Endometrial microvascular endothelial cells (primary cell): ENCODE data around the gene NCKAP5. TPM values are rescaled to one million over a fixed set of nuclear protein-coding genes. Genes with fewer than 3 reads are reported as not detected.

Experiments
- in situ Hi-C: cut with HindIII; loops from 2 replicates; pipeline ENCODE4 v1.10.0; 2017; ENCODE audit warnings: low sequenced_read_pairs, low pct_unique_long_range_greater_than_20kb; ENCODE audit errors: inconsistent ontology term
- total RNA-seq: library from RNA; depleted of rRNA; stranded (reverse); fragments of >200 nt; gene quantifications from one replicate; pipeline ENCODE4 v1.2.3, GENCODE V29; 2015; ENCODE audit errors: inconsistent ontology term

Gene NCKAP5
- total RNA-seq, 1 donor from 2014 or later: 0.84 TPM

DNA sequence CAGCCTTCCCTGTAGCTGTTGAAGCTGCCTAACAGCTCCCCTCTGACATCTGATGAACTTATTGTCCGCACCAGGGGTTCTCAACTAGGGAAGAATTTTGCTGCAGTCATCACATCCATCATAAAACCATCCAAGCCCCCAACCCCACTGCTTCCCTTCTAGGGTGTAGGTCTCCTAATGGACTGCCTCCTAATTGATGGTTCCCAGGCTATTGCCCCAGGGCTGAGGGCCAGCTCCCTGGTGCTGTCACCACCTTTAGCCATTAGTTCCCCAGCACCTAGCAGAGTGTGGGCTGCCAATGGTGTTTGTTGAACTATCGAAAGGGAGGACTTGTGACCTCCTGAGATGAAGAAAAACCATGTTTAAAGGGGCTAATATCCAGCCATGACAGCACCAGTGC lies 125.9 kb downstream of the NCKAP5 start:
- in situ Hi-C loops: no loop called here

DNA sequence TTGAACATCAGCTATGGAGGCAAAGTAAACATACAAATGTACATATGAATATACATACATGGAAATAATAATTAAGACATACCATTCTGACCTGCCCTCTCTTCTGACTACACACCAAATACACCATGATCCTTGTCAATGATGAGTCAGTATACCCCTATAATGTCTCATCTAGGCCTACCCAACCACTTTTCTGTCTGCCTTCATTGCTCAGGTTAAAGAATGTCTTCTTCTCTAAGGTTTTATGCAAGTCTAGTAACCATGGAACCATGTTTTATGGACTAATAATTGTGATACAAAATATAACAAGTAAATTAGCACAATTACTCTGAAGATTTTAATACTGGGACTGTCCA lies 128.7 kb downstream of the NCKAP5 start:
- in situ Hi-C loops: no loop called here

DNA sequence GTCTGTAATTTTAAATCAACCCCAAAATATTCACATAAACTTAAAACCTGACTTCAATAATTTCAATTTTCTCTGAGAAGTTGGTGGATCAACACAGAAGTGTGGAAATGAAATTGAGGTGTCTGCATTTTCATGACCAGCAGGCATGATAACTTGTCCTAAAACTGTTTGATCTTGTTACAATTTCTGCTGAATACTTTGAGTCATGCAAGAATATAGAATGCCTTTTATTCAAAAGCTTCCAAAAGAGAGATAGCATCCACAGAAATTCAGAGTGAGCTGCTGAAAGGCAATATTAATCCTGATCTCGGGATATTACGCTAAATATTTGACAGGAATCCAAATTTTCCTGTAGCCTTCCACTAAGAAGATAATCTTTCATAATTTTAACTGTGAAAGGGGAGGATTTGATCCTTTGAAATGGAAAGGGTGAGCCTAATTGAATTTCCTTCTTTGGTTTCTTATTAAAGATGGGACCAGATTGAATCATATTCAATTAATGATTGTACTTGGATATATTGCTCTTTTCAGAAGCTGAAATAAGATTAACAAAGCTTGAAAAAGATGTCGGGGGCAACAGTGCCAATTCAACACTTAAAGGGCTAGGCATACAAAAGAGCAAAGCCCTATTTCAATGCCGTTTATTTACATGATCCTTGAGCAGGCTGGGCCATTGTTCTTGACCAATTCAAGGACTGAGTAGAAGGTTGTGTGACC lies 129.3 kb downstream of the NCKAP5 start:
- in situ Hi-C loops: no loop called here

DNA sequence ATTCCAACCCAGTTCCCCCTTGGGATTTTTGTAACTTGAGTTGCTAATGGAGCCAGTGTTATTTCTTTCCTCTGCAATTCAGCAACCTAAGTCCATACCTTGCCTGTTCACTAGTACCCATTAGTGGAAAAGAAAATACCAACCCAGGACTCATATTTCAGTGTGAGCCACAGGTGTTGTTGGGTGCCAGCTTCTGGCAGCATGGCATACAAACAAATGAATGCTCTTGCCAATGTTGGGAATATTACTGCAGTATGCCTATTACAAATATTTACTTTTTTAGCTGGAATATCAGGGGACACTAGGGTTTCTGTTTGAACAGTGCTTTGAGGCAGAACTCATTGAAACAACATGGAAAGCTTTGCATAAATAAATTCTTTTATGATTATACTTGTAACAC lies 130.2 kb downstream of the NCKAP5 start:
- in situ Hi-C loops: no loop called here

DNA sequence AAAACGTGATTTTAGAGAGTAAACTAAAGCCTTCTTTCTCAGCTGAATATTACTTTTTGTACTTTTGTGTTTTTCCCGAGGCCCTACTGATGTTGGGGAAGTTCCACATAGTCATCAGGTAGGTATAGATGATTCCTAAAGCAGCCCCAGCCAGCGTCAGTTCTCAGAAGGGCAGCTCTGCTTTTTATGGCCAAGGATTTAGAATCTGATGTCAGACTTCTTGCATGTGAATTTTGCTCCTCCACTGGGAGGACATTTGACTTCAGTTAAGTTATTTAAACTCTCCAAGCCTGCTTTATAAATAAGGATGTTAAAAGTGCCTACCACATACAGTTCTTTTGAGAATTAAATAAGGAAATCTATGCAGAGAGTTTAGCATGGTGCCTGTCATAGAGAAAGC lies 130.8 kb downstream of the NCKAP5 start:
- in situ Hi-C loops: no loop called here

DNA sequence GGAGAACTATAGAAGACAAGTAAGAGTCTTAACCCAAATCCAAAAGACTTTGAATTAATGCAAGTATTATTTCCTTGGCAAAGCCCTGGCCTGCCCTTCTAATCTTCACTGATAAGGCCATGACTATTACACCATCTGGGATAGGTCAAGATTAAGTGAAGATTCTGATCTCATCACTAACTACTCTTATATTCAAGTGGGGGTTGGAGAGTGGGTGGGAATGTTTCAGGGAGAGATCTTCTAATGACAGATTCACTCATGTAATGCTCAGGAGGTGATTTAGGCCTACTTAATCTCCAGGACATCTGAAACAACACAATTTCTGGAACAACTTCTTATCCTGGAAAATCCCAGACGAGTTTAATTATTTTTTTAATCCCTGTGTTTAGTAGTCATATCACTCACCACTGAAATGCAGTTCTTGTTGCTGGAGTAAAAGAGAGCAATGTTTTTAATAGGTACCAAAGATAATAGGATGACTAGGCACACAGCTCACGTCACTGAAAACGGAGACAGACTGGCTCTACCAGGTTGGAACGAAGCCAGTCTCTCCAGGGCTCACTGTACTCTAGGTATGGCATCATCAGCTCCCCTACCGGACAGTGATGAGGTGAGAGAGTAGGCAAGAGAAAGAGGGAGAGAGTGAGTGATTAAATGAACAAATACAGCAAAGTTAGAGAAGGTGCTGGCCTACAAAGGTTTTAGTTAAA lies 133.1 kb downstream of the NCKAP5 start:
- in situ Hi-C loops: no loop called here

DNA sequence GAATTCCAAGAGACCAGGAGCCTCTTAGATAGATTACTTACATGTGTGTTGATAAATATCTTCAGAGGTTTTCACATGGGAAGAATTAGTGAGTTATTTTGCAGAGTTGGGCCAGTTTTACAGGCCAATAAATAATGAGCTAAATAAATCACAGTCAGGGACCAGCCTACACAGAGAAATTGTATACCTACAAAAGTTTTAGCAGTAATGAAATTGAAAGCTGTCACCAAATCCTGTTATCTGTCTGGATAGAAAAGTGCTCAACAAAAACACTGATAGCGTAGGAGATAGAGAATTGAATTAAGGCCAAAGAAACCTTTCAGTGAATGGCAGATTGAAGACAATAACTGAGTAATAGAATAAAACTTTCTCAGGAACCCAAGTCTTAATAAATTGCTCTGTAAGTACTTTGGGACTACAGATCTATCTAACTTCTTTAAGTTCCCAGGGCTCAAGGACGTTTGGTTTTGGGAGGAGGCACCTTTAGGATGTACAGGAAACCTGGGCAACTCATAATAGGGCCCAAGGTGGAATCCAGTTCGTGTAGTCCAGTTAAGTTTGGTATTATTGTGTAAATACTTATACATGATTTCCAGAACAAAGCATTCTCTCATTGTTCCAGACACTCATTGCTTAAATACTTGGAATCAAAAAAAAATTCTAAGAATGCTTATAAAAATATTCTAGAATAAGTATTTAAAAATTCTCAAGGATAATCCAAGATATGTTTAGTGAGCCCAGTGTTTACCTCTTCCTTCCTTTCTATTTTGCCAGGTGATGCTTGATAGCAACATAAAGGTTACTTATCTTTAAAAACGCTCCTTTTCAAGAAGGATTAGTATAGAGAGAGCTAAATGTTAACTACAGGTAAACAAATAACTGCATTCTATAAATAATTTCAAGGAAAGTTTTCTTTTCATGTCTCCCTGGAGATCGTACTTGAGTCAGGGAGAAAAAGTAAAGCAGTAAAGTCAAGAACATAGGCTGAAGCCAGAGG lies 134.5 kb downstream of the NCKAP5 start:
- in situ Hi-C loops: no loop called here

DNA sequence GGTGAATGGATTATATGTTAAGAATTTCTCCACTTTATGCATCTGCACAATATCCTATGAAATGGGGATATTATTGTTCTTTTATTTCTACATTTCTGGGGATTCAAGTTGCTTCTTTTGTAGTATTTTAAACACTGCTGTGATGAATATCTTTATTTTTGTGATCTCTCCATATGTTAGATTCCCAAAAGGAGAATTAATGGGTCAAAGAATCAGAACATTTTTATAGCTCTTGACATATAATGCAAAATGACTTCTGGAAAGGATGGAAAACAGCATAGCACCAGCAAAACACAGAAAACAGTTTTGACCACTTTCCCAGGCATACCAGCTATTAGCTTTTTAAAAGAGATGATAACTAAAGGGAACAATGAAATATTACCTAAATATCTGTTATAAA lies 135.5 kb downstream of the NCKAP5 start:
- in situ Hi-C loops: no loop called here

DNA sequence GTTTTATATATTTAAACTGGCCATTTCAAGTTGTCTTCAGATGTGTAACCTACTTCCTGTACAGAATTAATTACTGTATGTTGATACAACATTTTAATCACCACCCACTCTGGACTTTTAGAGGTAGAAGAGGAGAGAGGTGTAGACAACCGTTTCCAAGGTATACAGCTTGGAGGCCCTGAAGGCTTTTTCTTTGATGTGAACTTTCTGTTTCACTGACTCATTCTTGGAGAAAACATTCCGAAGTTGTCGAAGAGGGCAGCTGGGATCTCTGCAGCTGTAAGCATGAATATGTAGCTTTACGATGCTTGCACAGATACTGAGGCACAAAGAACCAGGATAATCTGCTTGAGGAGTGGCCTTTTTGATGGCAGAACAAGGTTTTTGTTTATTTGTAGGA lies 137.0 kb downstream of the NCKAP5 start:
- in situ Hi-C loops: no loop called here

DNA sequence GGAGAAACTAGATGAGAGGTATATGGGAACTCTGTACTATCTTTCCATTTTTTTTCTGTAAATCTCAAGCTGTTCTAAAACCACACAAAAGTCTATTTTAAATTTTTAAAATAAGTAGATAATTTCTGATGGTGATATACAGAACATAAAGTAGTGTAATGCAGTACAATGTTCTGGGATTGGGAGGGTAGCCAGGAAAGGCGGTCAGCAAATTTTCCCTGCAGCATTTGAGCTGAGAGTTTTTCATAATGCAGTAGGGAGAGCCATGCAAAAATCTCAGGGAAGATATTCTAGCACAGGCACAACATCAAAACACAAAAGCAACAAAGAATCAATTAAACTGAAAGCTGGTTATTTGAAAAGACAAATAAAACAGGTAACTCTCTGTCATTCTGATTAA lies 141.5 kb downstream of the NCKAP5 start:
- in situ Hi-C loops: no loop called here

DNA sequence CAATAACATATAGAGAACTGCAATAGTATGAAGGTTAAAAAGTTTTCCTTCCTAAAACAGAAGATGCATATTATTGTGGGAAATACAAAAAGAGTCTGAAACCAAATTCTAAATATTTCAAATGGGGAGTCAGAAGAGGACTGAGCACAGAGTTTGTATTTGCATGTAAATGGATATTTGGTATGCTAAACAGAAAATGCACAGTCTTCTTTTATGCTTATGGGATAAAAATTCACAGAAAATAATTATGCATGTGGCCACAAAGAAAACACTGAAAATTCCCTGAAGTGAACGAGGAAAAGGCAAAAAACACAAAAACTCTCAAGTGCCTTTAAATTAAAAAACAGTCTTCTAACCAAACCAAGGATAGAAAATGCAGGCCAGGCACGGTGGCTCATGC lies 142.7 kb downstream of the NCKAP5 start:
- in situ Hi-C loops: no loop called here

DNA sequence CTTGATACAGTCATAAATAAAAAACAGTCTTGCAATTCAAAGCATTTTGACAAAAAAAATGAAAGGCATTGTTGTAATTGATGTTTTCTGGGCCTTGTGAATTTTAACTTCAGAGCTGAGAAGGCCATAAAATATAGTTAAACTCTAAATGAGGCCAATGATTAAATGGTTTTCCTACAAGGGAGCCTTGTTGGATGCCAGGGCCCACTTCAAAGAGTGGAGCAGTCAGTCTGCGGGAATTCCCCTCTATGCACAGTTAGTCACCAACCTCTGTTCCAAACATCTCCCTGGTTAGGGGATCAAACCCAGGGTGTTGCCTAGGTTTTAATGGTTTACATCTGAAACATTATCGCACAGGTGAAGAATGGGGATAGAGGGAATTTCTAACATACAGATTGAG lies 143.4 kb downstream of the NCKAP5 start:
- in situ Hi-C loops: no loop called here

DNA sequence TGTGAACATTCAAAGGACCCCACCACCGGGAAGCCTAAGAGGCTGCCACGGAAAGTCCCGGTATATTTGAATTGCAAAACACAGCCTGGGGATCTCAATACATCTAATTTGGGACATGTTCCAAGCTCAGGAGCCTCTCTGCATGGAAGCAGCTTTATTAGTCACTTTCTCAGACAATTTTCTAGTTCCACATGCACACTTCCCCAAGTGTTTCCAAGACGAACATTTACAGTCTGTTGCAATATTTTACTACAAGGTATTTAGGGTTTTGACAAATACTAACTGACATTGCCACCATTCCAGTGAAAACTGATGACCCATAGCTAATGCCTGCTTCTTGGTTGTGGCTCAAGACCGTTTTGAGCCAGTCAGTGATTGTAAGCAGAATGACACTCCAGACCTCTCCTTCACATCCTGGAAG lies 145.3 kb downstream of the NCKAP5 start:
- in situ Hi-C loops: no loop called here

DNA sequence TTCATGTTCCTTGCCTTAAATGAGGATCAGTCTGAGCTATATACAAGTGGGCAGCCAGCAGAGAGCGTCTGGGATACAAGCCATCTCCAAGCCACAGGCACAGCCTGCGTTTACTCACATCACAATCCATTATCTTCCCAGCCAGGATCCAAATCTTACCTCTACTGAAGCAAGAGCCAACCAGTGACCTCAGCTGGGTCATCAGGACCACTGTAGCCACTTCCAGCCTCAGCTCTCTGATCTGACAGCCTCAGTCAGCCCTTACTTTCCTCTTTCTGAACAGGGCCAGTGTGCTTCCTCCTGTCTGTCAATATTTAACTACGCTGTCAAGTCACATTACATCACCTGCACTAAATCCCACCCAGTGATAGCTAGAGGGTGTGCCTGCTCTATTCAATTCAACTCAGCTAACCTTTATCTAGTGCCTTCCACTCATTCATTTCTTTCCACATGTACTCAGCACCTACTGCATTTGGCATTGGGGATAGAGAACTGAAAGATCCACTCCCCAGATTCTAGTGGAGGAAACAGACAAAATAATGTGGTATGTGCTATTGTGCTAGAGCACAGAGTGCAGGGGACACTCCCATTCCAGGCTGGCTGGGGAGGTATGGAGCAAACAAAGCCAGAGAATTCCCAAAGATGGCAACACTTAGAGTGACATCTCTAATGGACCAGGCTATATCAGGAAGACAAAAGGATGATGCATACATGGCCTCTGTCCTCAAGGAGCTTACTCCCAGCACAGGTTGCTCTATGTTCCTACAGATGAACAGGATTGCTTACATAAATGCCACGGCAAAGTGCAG lies 146.5 kb downstream of the NCKAP5 start:
- in situ Hi-C loops: no loop called here

DNA sequence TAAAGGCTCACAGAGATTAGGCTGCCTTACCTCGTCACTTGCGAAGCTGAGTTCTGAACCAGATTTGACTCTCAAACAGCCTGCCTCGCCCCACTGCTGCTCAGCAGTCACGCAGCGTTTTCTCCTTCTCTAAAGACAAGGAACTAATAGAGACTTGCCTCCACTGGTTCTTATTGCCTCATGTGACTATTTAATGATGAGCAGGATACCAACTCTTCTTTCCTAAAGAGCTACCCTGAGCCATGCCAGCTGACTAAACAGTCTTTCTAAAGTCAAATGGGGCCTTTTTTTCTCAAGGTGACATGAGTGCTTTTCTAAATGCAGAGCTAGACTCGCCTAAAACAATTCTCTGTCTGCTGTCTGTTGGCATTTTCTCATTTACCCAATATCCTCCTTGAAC lies 147.5 kb downstream of the NCKAP5 start:
- in situ Hi-C loops: no loop called here

DNA sequence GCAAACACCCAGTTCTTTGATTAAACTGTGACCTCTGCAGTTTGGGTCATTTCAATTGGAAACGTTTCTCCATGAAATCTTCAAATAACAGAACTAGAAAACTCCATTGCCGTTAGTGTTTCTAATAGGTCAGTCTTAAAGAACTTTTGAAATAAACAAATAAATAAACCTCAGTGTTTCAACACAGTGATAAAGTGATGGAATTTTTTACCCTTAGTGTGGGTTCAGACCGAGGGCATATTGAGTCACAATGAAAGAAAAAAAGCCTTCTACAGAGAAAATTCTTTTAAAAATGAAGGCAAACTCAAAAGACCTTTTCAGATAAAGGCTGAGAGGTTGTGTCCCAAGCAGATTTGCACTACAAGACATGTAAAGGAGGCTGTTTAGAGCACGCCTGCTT lies 149.6 kb downstream of the NCKAP5 start:
- in situ Hi-C loops: no loop called here

DNA sequence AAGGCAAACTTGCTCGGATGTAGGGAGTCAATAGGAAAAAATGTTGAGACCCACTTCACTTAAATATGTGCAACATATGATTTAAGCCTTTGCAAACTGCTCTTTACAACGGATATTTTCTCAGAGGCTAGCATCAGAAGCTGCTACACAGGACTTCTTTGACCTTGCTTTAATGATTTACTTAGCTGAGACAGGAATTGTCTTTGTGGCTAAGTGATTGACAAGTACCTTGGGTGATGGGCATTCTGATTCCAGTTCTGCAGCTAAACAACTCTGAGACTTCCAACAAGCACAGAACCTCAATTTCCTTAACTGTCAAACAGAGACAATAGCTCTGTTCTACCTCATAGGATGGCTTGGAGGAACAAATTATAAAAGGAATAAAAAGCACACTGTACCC lies 150.2 kb downstream of the NCKAP5 start:
- in situ Hi-C loops: no loop called here

DNA sequence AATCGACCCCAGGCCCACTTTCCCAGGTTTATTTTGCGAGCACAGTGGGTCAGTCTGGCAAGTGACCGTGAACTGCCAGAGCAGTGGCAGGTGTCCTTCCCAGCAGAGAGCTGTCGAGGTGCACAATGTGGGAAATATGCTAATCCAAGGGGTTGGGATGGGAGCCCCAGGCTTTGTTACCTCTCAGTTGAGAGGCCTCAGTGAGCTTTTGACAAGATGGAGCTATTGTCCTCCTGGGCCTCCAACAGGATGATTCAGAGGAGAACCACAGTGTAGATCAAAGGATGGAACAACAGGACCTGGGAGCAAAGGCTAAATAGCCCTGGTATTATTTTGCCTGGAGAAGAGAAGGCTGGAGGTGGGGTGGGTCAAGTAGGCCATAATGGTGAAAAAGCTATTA lies 150.8 kb downstream of the NCKAP5 start:
- in situ Hi-C loops: no loop called here

DNA sequence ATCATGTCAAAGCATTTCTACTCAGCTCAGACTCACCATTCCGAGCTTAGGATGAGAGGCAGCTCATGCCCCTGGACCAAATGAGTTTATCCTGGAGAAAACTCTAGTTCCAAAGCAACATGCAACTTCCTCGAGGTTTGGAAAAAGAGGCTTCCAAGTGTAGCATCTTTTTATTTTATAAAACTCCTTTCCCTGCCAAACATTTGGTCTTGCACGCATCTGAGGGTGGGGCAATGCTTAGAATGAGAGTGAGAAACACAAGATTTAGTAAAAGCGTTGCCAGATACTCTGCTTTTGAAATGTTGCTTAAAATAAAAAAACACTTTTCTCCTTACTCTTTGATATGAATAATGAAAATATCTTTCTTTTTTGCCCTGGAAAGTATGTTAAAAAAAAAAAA lies 151.5 kb downstream of the NCKAP5 start:
- in situ Hi-C loops: no loop called here
